Heart right ventricle (tissue), 16 donors: Measurements from ENCODE around the gene ZNRF2. TPM values are rescaled to one million over a fixed set of nuclear protein-coding genes. Genes with fewer than 3 reads are reported as not detected.

Experiments used
- ATAC-seq, 8 donors: fragments of 200-7000 bp; cut with Tn5 transposase; one replicate each; pipeline ENCODE4 v1.9.1; 2020; ENCODE audit warnings: mild to moderate bottlenecking in 8 of 8, moderate library complexity in 8 of 8, moderate number of reproducible peaks in 1 of 8
- DNase-seq, 2 donors: peaks; one replicate each; pipeline ENCODE4 v3.0.0-alpha.2; 2020
- H3K27ac ChIP-seq, 10 donors: fragments of 200-600 bp; sonication (generic) in 2 of 10; one replicate each; pipeline versions ENCODE4 v1.5.0 to v1.8.0; 2020 to 2022; ENCODE audit warnings: mild to moderate bottlenecking in 3 of 10
- H3K27me3 ChIP-seq, 7 donors: fragments of 200-600 bp; one replicate each; pipeline ENCODE4 v1.8.0; 2021 to 2022; ENCODE audit warnings: mild to moderate bottlenecking in 2 of 7
- H3K36me3 ChIP-seq, 9 donors: fragments of 200-600 bp; sonication (generic) in 1 of 9; one replicate each; pipeline versions ENCODE4 v1.5.0 to v1.8.0; 2020 to 2022; ENCODE audit warnings: mild to moderate bottlenecking in 2 of 9
- H3K4me1 ChIP-seq, 9 donors: fragments of 200-600 bp; sonication (generic) in 1 of 9; one replicate each; pipeline versions ENCODE4 v1.5.0 to v1.8.0; 2020 to 2022; ENCODE audit warnings: mild to moderate bottlenecking in 4 of 9
- H3K4me3 ChIP-seq, 10 donors: fragments of 200-600 bp; sonication (generic) in 2 of 10; one replicate each; pipeline versions ENCODE4 v1.5.0 to v1.8.0; 2020 to 2022; ENCODE audit warnings: mild to moderate bottlenecking in 7 of 10, moderate library complexity in 2 of 10
- H3K9me3 ChIP-seq, 11 donors: fragments of 200-600 bp in 10 of 11; sonication (generic) in 2 of 11; one replicate each; pipeline versions ENCODE4 v1.5.0 to v1.8.0; 2013 to 2022; ENCODE audit warnings: mild to moderate bottlenecking in 2 of 11, control low read depth in 1 of 11, moderate library complexity in 1 of 11
- CTCF ChIP-seq, 9 donors: fragments of 200-600 bp; sonication (generic) in 2 of 9; IDR thresholded peaks; one replicate each; pipeline versions ENCODE4 v1.5.0 to v1.8.0; 2021 to 2022; ENCODE audit warnings: antibody characterized with exemption in 9 of 9, mild to moderate bottlenecking in 5 of 9, moderate library complexity in 1 of 9
- WGBS, 2 donors: extraction: QIAGEN DNeasy Blood & Tissue Kit; methylation state at CpG; one replicate each; pipeline ENCODE4 v1.1.7; 2013; ENCODE audit warnings: inconsistent platforms in 1 of 2; 5-methylcytosine and 5-hydroxymethylcytosine counted together
- intact Hi-C, 10 donors: fragments of 100-400 bp; cut with DNase I; formaldehyde crosslinking; loops; one replicate each; pipeline versions ENCODE4 v1.11.1 to v1.14.2; 2022
- polyA plus RNA-seq, 2 donors: library from polyadenylated mRNA; stranded (reverse); fragments of 200-250 nt; gene quantifications; one replicate each; pipeline ENCODE4 v1.2.3, GENCODE V29; 2013
- total RNA-seq, 10 donors: library from RNA; stranded (reverse); fragmentation: NEBNext Ultra II Directional in 3 of 10; extraction: Animal tissue kit (Norgen Biotek cat#: 25700) in 3 of 10; gene quantifications; one replicate each; pipeline versions ENCODE4 v1.2.1 to v1.2.4, GENCODE V29; 2021 to 2023
- donor health status: Arrhythmogenic right ventricular cardiomyopathy.
- donor health status: ischemic (EF 13 %, LVEDD 7.1; RV severe dilation, severe dysfunction).
- donor health status: healthy with polysubstance abuse.
- donor health status: DM: no; HTN: yes; CAD: no.
- donor health status: DM: no; HTN: no; CAD: no.
- donor health status: ischemic (EF 25% LVEDD 6.9; RV normal size, moderate dysfunction).
- donor health status: ischemic (EF 25% LVEDD 5.7; RV mildly dilated, moderate dysfunction).
- donor health status: healthy.
- donor health status: DM: yes; HTN: yes; CAD: no.
- donor health status: Ischemic cardiomyopathy.
- donor health status: ischemic (EF 35%, LVEDD 5.7; RV mildly dilated, moderate dysfunction).
- donor health status: nonischemic (EF 11% LVEDD 7.7; RV severe dilation, severe dysfunction).
- donor health status: DM: yes; HTN: yes; CAD: no.
- donor health status: PGD.
- donor health status: ischemic (EF 29% LVEDD 5.4; RV normal size, mild dysfunction).
- donor health status: nonischemic (EF 23%, LVEDD 6.1; RV moderate dilation, normal function).

Gene ZNRF2
- total and polyA plus RNA-seq, 12 donors, result 2.9 to 13.8 (median 8.7) TPM

GRCh38 chr7:30254248-30254647 lies 30.1 kb upstream of the ZNRF2 start:
- no peaks in the 10 kb centered on the region for H3K36me3 ChIP-seq
- no peak for ATAC-seq

GRCh38 chr7:30254717-30255063 lies 29.7 kb upstream of the ZNRF2 start:
- Histone ChIP-seq H3K4me3 (no peak overlapping the region), H3K27ac (no peak overlapping the region), H3K36me3 (no peaks in the 10 kb centered on the region), H3K4me1 (peaks cover 0 to 39% (median 26%) of the 10 kb centered on the region in 9 donors), H3K9me3 (no peaks in the 10 kb centered on the region), H3K27me3 (no peaks in the 10 kb centered on the region)
- DNase-seq (no peak), ATAC-seq (peak in 1 of 8 donors; percentile 24)
- no peak for TF ChIP-seq CTCF (IDR thresholded peaks at IDR 0.05)
- intact Hi-C loops, result loop anchor here in 3 of 10 donors (5.0 to 10.0 kb wide), 2 partner anchors 80 to 82 kb away; no protein-coding TSS in a partner anchor
- WGBS, 2 donors, result 76 to 78% methylated on average over 4 of the region's 4 CpGs

More at GRCh38 chr7:30254248-30254647, 30.1 kb upstream of the ZNRF2 start:
- no peaks in the 10 kb centered on the region for H3K27me3 ChIP-seq
- DNase-seq, result no peak
- intact Hi-C loops, result loop anchor here in 2 of 10 donors (5.0 to 10.0 kb wide), 2 partner anchors 79 to 82 kb away; no protein-coding TSS in a partner anchor
- no peaks in the 10 kb centered on the region for H3K9me3 ChIP-seq
- 77 to 82% methylated on average over 5 of the region's 5 CpGs for WGBS, 2 donors
- TF ChIP-seq CTCF (IDR thresholded peaks at IDR 0.05), result no peak
- peaks cover 0 to 44% (median 30%) of the 10 kb centered on the region in 9 donors for H3K4me1 ChIP-seq
- H3K27ac ChIP-seq, result peak overlapping the region in 3 of 10 donors; percentile 57 to 83 (median 73)
- H3K4me3 ChIP-seq, result no peak overlapping the region

GRCh38 chr7:30255064-30255769 lies 29.2 kb upstream of the ZNRF2 start:
- intact Hi-C loops, result loop anchor here in 2 of 10 donors (5.0 to 10.0 kb wide), 2 partner anchors 80 to 83 kb away; no protein-coding TSS in a partner anchor
- peaks cover 0 to 34% (median 22%) of the 10 kb centered on the region in 9 donors for H3K4me1 ChIP-seq
- WGBS, 2 donors, result 60 to 65% methylated on average over 4 of the region's 4 CpGs
- no peaks in the 10 kb centered on the region for H3K27me3 ChIP-seq
- H3K27ac ChIP-seq, result no peak overlapping the region
- H3K9me3 ChIP-seq, result no peaks in the 10 kb centered on the region
- DNase-seq (no peak), ATAC-seq (peak in 3 of 8 donors; percentile 19 to 45 (median 34))
- no peak overlapping the region for H3K4me3 ChIP-seq
- no peaks in the 10 kb centered on the region for H3K36me3 ChIP-seq
- no peak for TF ChIP-seq CTCF (IDR thresholded peaks at IDR 0.05)

GRCh38 chr7:30256349-30256858 lies 28.0 kb upstream of the ZNRF2 start:
- intact Hi-C loops, result loop anchor here in 2 of 10 donors (5.0 to 10.0 kb wide), 2 partner anchors 82 to 84 kb away; no protein-coding TSS in a partner anchor
- DNase-seq (no peak), ATAC-seq (peak in 2 of 8 donors; percentile 19 to 21)
- Histone ChIP-seq H3K27me3 (no peaks in the 10 kb centered on the region), H3K9me3 (no peaks in the 10 kb centered on the region), H3K4me3 (no peak overlapping the region), H3K27ac (no peak overlapping the region), H3K4me1 (peaks cover 0 to 31% (median 22%) of the 10 kb centered on the region in 9 donors), H3K36me3 (no peaks in the 10 kb centered on the region)
- 89% methylated on average over 10 of the region's 10 CpGs for WGBS, 2 donors
- TF ChIP-seq CTCF (IDR thresholded peaks at IDR 0.05), result no peak
